K562 (cell line): Measurements from ENCODE around the gene UQCRC2. TPM values are rescaled to one million over a fixed set of nuclear protein-coding genes. Genes with fewer than 3 reads are reported as not detected.

Experiments
- BRCA1 ChIP-seq, 2 experiments: fragments of 450-650 bp in 1 of 2; sonication (generic) in 1 of 2; formaldehyde crosslinking in 1 of 2; IDR thresholded peaks; 2 replicates each; pipeline versions ENCODE4 v1.5.0 to v1.6.1; 2017 to 2020; ENCODE audit warnings: mild to moderate bottlenecking in 1 of 2, missing genetic modification reagents in 1 of 2
- CHD1 ChIP-seq: fragments of 200-600 bp; sonication (generic); IDR thresholded peaks from one replicate; pipeline ENCODE4 v1.6.1; 2012; ENCODE audit warnings: mild to moderate bottlenecking, moderate library complexity, low read length, inconsistent platforms
- ELF4 ChIP-seq: fragments of 450-650 bp; formaldehyde crosslinking; IDR thresholded peaks from 2 replicates; pipeline ENCODE4 v1.4.0; 2022; ENCODE audit warnings: missing genetic modification characterization
- FOXK1 ChIP-seq: sonication (generic); formaldehyde crosslinking; IDR thresholded peaks from 2 replicates; pipeline ENCODE4 v1.8.0; 2022; ENCODE audit warnings: missing genetic modification reagents, mild to moderate bottlenecking, borderline replicate concordance
- FUS ChIP-seq: fragments of 200-400 bp; formaldehyde crosslinking; optimal IDR thresholded peaks from 2 replicates; pipeline ENCODE3; 2017; ENCODE audit warnings: low read depth, low read length
- GABPB1 ChIP-seq: sonication (generic); formaldehyde crosslinking; IDR thresholded peaks from 2 replicates; pipeline ENCODE4 v1.8.0; 2022; ENCODE audit warnings: mild to moderate bottlenecking, missing genetic modification reagents
- HNRNPLL ChIP-seq: fragments of 200-400 bp; formaldehyde crosslinking; IDR thresholded peaks from 2 replicates; pipeline ENCODE4 v1.6.1; 2017; ENCODE audit warnings: low read length, low read depth, mild to moderate bottlenecking; ENCODE audit not compliant: poor library complexity, severe bottlenecking
- HSF4 ChIP-seq: fragments of 250-450 bp; sonication (Bioruptor Pico); IDR thresholded peaks from 2 replicates; pipeline ENCODE4 v2.1.2; 2022; ENCODE audit warnings: mild to moderate bottlenecking, moderate library complexity, borderline replicate concordance
- JUNB ChIP-seq: fragments of 450-650 bp; formaldehyde crosslinking; conservative IDR thresholded peaks from 2 replicates; pipeline ENCODE4 v1.4.0; 2020; ENCODE audit warnings: mild to moderate bottlenecking
- PPARD ChIP-seq: fragments of 250-450 bp; sonication (Bioruptor Pico); IDR thresholded peaks from 2 replicates; pipeline ENCODE4 v1.8.0; 2022; ENCODE audit warnings: inconsistent platforms, mild to moderate bottlenecking, moderate library complexity
- RBM14 ChIP-seq: fragments of 200-400 bp; formaldehyde crosslinking; IDR thresholded peaks from 2 replicates; pipeline ENCODE4 v1.6.1; 2018; ENCODE audit warnings: low read depth, mild to moderate bottlenecking, low read length, moderate library complexity, borderline replicate concordance; ENCODE audit not compliant: insufficient read depth
- RBM17 ChIP-seq: fragments of 200-400 bp; formaldehyde crosslinking; IDR thresholded peaks from 2 replicates; pipeline ENCODE4 v1.6.1; 2017; ENCODE audit warnings: low read depth, mild to moderate bottlenecking, low read length, borderline replicate concordance
- RREB1 ChIP-seq: fragments of 250-450 bp; sonication (Bioruptor Pico); IDR thresholded peaks from 2 replicates; pipeline ENCODE4 v1.4.0; 2020
- WHSC1 ChIP-seq: IDR thresholded peaks from one replicate; pipeline ENCODE4 v1.6.1; 2012; ENCODE audit warnings: low read length, control low read depth, inconsistent platforms
- XRCC5 ChIP-seq: fragments of 200-400 bp; formaldehyde crosslinking; IDR thresholded peaks from 2 replicates; pipeline ENCODE4 v1.6.1; 2017; ENCODE audit warnings: low read depth, mild to moderate bottlenecking, low read length
- ZNF445 ChIP-seq: fragments of 250-450 bp; sonication (Bioruptor Pico); IDR thresholded peaks from 2 replicates; pipeline ENCODE4 v1.4.0; 2020; ENCODE audit warnings: low read depth, mild to moderate bottlenecking, moderate library complexity
- ZNF592 ChIP-seq: fragments of 450-650 bp; IDR thresholded peaks from 2 replicates; pipeline ENCODE4 v1.6.1; 2017; ENCODE audit warnings: antibody characterized with exemption, mild to moderate bottlenecking
- ZNF644 ChIP-seq: fragments of 200-800 bp; sonication (Bioruptor generic); IDR thresholded peaks from 2 replicates; pipeline ENCODE4 v1.6.1; 2016; ENCODE audit warnings: low read depth, missing genetic modification characterization, missing compliant biosample characterization
- ZNF717 ChIP-seq: fragments of 250-450 bp; sonication (Bioruptor Pico); IDR thresholded peaks from 2 replicates; pipeline ENCODE4 v1.5.0; 2021
- polyA plus RNA-seq, 8 experiments: library from polyadenylated mRNA; depleted of rRNA in 4 of 8; stranded (reverse) in 5 of 8; unstranded in 3 of 8; fragments of >200 nt; fragmentation: Nextera tagmentation in 2 of 8; fragmentation: Illumina TruSeq in 1 of 8; extraction: Ambion mirVana in 2 of 8; extraction: Trizol in 1 of 8; gene quantifications; 2 replicates each; pipeline versions ENCODE4 v1.2.1 to v1.2.3, GENCODE V29; 2011 to 2014; ENCODE audit warnings: inconsistent platforms in 1 of 8, missing spikeins in 1 of 8
- total RNA-seq, 7 experiments: library from RNA; depleted of rRNA in 6 of 7; stranded (reverse); fragments of >200 nt in 6 of 7; fragmentation: Illumina TruSeq in 2 of 7; extraction: Trizol in 2 of 7; gene quantifications; 2 replicates each; pipeline versions ENCODE4 v1.2.1 to v1.2.3, GENCODE V29; 2011 to 2021; ENCODE audit warnings: low replicate concordance in 1 of 7

UQCRC2 gene
- total and polyA plus RNA-seq, 9 of the 15 experiments (the other 6 are each of a cell fraction or from before 2014, with no cell fraction given), result 177 to 516 (median 319) TPM

- TF ChIP-seq FUS, result no peak
- TF ChIP-seq HNRNPLL, result peak; percentile 28
- TF ChIP-seq ZNF717 (CRISPR knock-in tag), result no peak
- TF ChIP-seq RBM14, result no peak
- TF ChIP-seq GABPB1 (CRISPR knock-in tag), result no peak
- no peak for TF ChIP-seq XRCC5
- no peak for TF ChIP-seq ZNF592
- no peak for TF ChIP-seq ELF4
- no peak for TF ChIP-seq ZNF445
- no peak for TF ChIP-seq WHSC1
- no peak for TF ChIP-seq PPARD (CRISPR knock-in tag)
- TF ChIP-seq BRCA1 (IDR thresholded peaks at IDR 0.05), result no peak
- no peak for TF ChIP-seq BRCA1 (CRISPR knock-in tag; IDR thresholded peaks at IDR 0.05)
- no peak for TF ChIP-seq RREB1
- no peak for TF ChIP-seq JUNB (CRISPR knock-in tag)
- TF ChIP-seq HSF4 (CRISPR knock-in tag), result no peak
- no peak for TF ChIP-seq FOXK1 (CRISPR knock-in tag)
- TF ChIP-seq RBM17, result no peak
- no peak for TF ChIP-seq CHD1
- no peak for TF ChIP-seq ZNF644 (tag)
These were observed 54.5 kb downstream of the UQCRC2 start, which contains the start of gene MOSMO (continued) for GRCh38 chr16:22007509-22008214.
